ENCODE results near the gene GALE.

- no peak for TF ChIP-seq EZH2phosphoT487 (IDR thresholded peaks at IDR 0.05; ENCODE audit: borderline replicate concordance)
- TF ChIP-seq, protein P1, sequence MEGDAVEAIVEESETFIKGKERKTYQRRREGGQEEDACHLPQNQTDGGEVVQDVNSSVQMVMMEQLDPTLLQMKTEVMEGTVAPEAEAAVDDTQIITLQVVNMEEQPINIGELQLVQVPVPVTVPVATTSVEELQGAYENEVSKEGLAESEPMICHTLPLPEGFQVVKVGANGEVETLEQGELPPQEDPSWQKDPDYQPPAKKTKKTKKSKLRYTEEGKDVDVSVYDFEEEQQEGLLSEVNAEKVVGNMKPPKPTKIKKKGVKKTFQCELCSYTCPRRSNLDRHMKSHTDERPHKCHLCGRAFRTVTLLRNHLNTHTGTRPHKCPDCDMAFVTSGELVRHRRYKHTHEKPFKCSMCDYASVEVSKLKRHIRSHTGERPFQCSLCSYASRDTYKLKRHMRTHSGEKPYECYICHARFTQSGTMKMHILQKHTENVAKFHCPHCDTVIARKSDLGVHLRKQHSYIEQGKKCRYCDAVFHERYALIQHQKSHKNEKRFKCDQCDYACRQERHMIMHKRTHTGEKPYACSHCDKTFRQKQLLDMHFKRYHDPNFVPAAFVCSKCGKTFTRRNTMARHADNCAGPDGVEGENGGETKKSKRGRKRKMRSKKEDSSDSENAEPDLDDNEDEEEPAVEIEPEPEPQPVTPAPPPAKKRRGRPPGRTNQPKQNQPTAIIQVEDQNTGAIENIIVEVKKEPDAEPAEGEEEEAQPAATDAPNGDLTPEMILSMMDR (conservative IDR thresholded peaks at IDR 0.05; ENCODE audit: low read length), result no peak
Observed at GRCh38 chr1:23816361-23816760, 15.8 kb upstream of the GALE start.

Data from Loucy (cell line).